HepG2 (cell line): ENCODE results near the gene TBC1D7.

Source experiments
- BCLAF1 ChIP-seq: fragments of 450-650 bp; IDR thresholded peaks from 2 replicates; pipeline ENCODE4 v1.6.1; 2017; ENCODE audit warnings: mild to moderate bottlenecking
- CHD2 ChIP-seq: IDR thresholded peaks from 2 replicates; pipeline ENCODE4 v1.6.1; 2011; ENCODE audit warnings: low read depth, low read length, improper control_type of control experiment
- EZH2 ChIP-seq: conservative IDR thresholded peaks from 2 replicates; pipeline ENCODE4 v1.6.1; 2012; ENCODE audit warnings: mild to moderate bottlenecking, low read depth, low read length, moderate library complexity
- HDAC6 ChIP-seq: fragments of 200-600 bp; sonication (generic); IDR thresholded peaks from 2 replicates; pipeline ENCODE4 v1.7.0; 2017; ENCODE audit warnings: mild to moderate bottlenecking, antibody characterized with exemption, low read length, low read depth
- MAZ ChIP-seq, 2 experiments: sonication (generic) in 1 of 2; formaldehyde crosslinking in 1 of 2; IDR thresholded peaks; 2 replicates each; pipeline versions ENCODE4 v1.5.0 to v1.6.1; 2012 to 2020; ENCODE audit warnings: low read depth in 2 of 2, mild to moderate bottlenecking in 2 of 2, borderline replicate concordance in 1 of 2, improper control_type of control experiment in 1 of 2, low read length in 1 of 2, missing genetic modification reagents in 1 of 2, moderate library complexity in 1 of 2
- MNT ChIP-seq: fragments of 450-650 bp; IDR thresholded peaks from 2 replicates; pipeline ENCODE4 v1.6.1; 2016
- PPARG ChIP-seq: conservative IDR thresholded peaks from 2 replicates; pipeline ENCODE4 v1.6.1; 2016; ENCODE audit warnings: missing biosample characterization, missing genetic modification reagents
- ZNF101 ChIP-seq: sonication (generic); formaldehyde crosslinking; IDR thresholded peaks from 2 replicates; pipeline ENCODE4 v1.4.0; 2020; ENCODE audit warnings: mild to moderate bottlenecking, low read depth, missing genetic modification reagents, borderline replicate concordance
- ZNF256 ChIP-seq: sonication (generic); formaldehyde crosslinking; conservative IDR thresholded peaks from 2 replicates; pipeline ENCODE4 v1.4.0; 2020; ENCODE audit warnings: missing genetic modification reagents
- ZNF274 ChIP-seq: sonication (generic); formaldehyde crosslinking; IDR thresholded peaks from 2 replicates; pipeline ENCODE4 v1.5.1; 2020; ENCODE audit warnings: mild to moderate bottlenecking, missing genetic modification reagents
- TF ChIP-seq, protein P1 (sequence below): sonication (generic); formaldehyde crosslinking; IDR thresholded peaks from 2 replicates; pipeline ENCODE4 v1.4.0; 2020; ENCODE audit warnings: missing genetic modification reagents, borderline replicate concordance
- TF ChIP-seq, protein P2 (sequence below): sonication (generic); formaldehyde crosslinking; IDR thresholded peaks from 2 replicates; pipeline ENCODE4 v1.5.0; 2020; ENCODE audit warnings: mild to moderate bottlenecking, missing genetic modification reagents, moderate library complexity

GRCh38 chr6:13351271-13351670, 22.9 kb upstream of the TBC1D7 start:
- TF ChIP-seq HDAC6 (no peak), ZNF101 (CRISPR knock-in tag) (no peak), EZH2 (no peak), ZNF256 (CRISPR knock-in tag) (no peak), MNT (no peak), BCLAF1 (no peak), CHD2 (no peak), PPARG (no peak), MAZ (IDR thresholded peaks at IDR 0.05; ENCODE audit: borderline replicate concordance, low read depth, low read length) (no peak), MAZ (CRISPR knock-in tag; IDR thresholded peaks at IDR 0.05; ENCODE audit: low read depth) (no peak), ZNF274 (CRISPR knock-in tag) (no peak)
- TF ChIP-seq, protein P1, sequence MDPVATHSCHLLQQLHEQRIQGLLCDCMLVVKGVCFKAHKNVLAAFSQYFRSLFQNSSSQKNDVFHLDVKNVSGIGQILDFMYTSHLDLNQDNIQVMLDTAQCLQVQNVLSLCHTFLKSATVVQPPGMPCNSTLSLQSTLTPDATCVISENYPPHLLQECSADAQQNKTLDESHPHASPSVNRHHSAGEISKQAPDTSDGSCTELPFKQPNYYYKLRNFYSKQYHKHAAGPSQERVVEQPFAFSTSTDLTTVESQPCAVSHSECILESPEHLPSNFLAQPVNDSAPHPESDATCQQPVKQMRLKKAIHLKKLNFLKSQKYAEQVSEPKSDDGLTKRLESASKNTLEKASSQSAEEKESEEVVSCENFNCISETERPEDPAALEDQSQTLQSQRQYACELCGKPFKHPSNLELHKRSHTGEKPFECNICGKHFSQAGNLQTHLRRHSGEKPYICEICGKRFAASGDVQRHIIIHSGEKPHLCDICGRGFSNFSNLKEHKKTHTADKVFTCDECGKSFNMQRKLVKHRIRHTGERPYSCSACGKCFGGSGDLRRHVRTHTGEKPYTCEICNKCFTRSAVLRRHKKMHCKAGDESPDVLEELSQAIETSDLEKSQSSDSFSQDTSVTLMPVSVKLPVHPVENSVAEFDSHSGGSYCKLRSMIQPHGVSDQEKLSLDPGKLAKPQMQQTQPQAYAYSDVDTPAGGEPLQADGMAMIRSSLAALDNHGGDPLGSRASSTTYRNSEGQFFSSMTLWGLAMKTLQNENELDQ, result no peak
- TF ChIP-seq, protein P2, sequence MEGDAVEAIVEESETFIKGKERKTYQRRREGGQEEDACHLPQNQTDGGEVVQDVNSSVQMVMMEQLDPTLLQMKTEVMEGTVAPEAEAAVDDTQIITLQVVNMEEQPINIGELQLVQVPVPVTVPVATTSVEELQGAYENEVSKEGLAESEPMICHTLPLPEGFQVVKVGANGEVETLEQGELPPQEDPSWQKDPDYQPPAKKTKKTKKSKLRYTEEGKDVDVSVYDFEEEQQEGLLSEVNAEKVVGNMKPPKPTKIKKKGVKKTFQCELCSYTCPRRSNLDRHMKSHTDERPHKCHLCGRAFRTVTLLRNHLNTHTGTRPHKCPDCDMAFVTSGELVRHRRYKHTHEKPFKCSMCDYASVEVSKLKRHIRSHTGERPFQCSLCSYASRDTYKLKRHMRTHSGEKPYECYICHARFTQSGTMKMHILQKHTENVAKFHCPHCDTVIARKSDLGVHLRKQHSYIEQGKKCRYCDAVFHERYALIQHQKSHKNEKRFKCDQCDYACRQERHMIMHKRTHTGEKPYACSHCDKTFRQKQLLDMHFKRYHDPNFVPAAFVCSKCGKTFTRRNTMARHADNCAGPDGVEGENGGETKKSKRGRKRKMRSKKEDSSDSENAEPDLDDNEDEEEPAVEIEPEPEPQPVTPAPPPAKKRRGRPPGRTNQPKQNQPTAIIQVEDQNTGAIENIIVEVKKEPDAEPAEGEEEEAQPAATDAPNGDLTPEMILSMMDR (CRISPR knock-in tag), result no peak
